ENCODE measurements around the gene GHRHR. TPM values are rescaled to one million over a fixed set of nuclear protein-coding genes. Genes with fewer than 3 reads are reported as not detected.

Gene GHRHR
- total RNA-seq, 1 donor from 2014 or later = 7.5 TPM

DNA sequence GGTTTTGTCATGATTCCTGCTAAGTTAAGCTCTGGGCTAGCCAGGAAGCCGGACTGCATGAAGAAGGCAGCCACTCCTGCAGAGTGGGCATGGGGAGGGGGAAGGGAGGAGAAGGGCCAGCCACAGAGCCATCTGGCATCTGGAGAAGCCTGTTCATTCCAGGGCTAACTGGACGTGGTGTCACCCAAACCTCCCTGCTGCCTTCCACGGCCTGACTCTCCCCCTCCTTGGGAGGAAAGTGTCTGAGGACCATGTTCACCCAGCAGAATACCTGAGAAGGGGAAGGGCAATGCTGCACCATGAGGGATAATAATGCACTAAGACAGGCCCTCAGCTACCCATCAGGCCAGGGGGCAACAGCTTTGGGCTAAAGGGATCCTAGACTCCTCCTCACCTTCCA, 36.7 kb upstream of the GHRHR start:
- peaks cover 11% of the 10 kb centered on the region for H3K4me1 Mint-ChIP-seq (ENCODE audit: unreplicated experiment)
- no peak overlapping the region for H3K27ac Mint-ChIP-seq (ENCODE audit: unreplicated experiment)
- H3K9me3 Mint-ChIP-seq (ENCODE audit: unreplicated experiment) = no peaks in the 10 kb centered on the region
- H3K27me3 Mint-ChIP-seq (ENCODE audit: unreplicated experiment) = peaks cover 8% of the 10 kb centered on the region
- DNase-seq (ENCODE audit: low spot score) = no peak
- TF ChIP-seq, protein P1, sequence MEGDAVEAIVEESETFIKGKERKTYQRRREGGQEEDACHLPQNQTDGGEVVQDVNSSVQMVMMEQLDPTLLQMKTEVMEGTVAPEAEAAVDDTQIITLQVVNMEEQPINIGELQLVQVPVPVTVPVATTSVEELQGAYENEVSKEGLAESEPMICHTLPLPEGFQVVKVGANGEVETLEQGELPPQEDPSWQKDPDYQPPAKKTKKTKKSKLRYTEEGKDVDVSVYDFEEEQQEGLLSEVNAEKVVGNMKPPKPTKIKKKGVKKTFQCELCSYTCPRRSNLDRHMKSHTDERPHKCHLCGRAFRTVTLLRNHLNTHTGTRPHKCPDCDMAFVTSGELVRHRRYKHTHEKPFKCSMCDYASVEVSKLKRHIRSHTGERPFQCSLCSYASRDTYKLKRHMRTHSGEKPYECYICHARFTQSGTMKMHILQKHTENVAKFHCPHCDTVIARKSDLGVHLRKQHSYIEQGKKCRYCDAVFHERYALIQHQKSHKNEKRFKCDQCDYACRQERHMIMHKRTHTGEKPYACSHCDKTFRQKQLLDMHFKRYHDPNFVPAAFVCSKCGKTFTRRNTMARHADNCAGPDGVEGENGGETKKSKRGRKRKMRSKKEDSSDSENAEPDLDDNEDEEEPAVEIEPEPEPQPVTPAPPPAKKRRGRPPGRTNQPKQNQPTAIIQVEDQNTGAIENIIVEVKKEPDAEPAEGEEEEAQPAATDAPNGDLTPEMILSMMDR (IDR thresholded peaks at IDR 0.05; ENCODE audit: unreplicated experiment) = no peak
- no peak overlapping the region for H3K4me3 Mint-ChIP-seq (ENCODE audit: unreplicated experiment)
- no peaks in the 10 kb centered on the region for H3K36me3 Mint-ChIP-seq (ENCODE audit: low read depth, unreplicated experiment)

DNA sequence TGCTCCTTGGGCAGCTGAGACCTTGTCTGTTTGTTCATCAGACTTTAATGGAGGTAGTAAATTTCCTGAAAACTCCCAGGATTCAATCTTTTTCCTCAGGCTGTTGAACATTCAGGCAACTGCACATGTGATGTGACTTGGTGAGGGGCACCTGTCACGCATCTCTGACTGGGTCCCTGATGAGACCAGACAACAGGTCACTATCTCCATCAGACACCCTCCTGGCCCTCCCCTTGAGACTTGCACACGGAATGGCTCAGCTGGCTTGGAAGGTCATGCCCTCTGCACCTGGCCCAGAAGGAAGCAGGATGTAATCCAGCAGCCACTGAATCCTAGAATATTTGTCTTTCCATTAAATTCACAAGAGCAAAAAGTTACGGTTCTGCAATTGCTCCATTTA, 36.2 kb upstream of the GHRHR start:
- no peak overlapping the region for H3K27ac Mint-ChIP-seq (ENCODE audit: unreplicated experiment)
- H3K36me3 Mint-ChIP-seq (ENCODE audit: low read depth, unreplicated experiment) = no peaks in the 10 kb centered on the region
- H3K4me3 Mint-ChIP-seq (ENCODE audit: unreplicated experiment) = no peak overlapping the region
- peaks cover 8% of the 10 kb centered on the region for H3K4me1 Mint-ChIP-seq (ENCODE audit: unreplicated experiment)
- DNase-seq (ENCODE audit: low spot score) = no peak
- H3K27me3 Mint-ChIP-seq (ENCODE audit: unreplicated experiment) = peaks cover 9% of the 10 kb centered on the region
- TF ChIP-seq, protein P1 (IDR thresholded peaks at IDR 0.05; ENCODE audit: unreplicated experiment) = no peak
- no peaks in the 10 kb centered on the region for H3K9me3 Mint-ChIP-seq (ENCODE audit: unreplicated experiment)

DNA sequence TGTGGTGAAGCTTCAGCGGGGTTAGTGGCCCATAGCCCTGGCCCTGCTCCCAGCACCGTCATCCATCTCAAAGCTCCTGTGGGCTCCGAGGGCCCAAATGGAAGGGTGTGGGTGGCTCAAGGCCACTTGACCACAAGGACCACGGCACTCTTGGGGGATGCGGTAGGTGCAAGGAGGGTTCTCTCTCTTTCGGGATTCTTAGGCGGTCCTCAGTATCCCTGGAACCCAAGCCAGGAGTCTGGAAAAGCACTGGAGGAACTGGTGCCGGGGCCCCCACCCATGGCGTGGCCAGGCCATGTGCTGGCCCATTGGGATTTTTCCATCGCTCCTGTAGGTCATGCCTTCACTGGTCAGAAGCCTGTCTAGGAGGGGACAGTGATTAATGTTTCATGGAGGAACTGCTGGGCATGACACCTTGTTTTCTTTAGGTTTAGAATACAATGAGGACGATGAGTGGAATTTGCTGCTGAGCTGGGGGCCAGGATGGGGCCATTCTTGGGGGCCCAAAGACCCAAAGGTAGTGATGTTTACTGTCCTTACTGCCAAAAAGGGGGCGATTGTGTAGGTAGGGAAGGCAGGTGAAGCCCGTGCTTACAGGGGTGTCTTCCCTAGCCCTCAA, 35.4 kb upstream of the GHRHR start:
- no peak for DNase-seq (ENCODE audit: low spot score)
- TF ChIP-seq, protein P1 (IDR thresholded peaks at IDR 0.05; ENCODE audit: unreplicated experiment) = no peak
- Mint-ChIP-seq H3K9me3 (ENCODE audit: unreplicated experiment) (no peaks in the 10 kb centered on the region), H3K36me3 (ENCODE audit: low read depth, unreplicated experiment) (no peaks in the 10 kb centered on the region), H3K27ac (ENCODE audit: unreplicated experiment) (no peak overlapping the region), H3K4me3 (ENCODE audit: unreplicated experiment) (no peak overlapping the region), H3K4me1 (ENCODE audit: unreplicated experiment) (peaks cover 4% of the 10 kb centered on the region), H3K27me3 (ENCODE audit: unreplicated experiment) (peaks cover 9% of the 10 kb centered on the region)

DNA sequence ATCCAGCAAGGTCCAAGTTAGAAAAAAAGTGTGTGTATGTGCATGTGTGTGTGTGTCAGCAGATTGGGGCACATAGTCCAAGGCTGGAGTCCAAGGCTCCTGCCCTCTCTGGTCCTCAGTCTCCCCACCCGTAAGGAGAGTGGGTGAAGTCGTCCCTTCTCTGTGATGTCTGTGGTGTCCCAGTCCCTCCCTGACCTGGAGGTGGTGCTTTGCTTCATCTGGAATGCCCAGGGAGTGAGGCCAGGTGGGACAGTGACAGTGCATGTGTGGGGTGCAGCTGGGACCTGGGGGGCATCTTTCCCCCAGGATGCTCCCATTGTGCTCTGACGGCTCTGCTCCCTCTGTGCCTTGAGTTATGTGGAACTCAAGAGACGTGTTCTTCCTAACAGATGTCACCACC, 34.1 kb upstream of the GHRHR start:
- H3K36me3 Mint-ChIP-seq (ENCODE audit: low read depth, unreplicated experiment) = no peaks in the 10 kb centered on the region
- TF ChIP-seq, protein P1 (IDR thresholded peaks at IDR 0.05; ENCODE audit: unreplicated experiment) = no peak
- peaks cover 4% of the 10 kb centered on the region for H3K4me1 Mint-ChIP-seq (ENCODE audit: unreplicated experiment)
- no peak for DNase-seq (ENCODE audit: low spot score)
- H3K9me3 Mint-ChIP-seq (ENCODE audit: unreplicated experiment) = no peaks in the 10 kb centered on the region
- H3K27me3 Mint-ChIP-seq (ENCODE audit: unreplicated experiment) = peaks cover 11% of the 10 kb centered on the region
- no peak overlapping the region for H3K27ac Mint-ChIP-seq (ENCODE audit: unreplicated experiment)
- H3K4me3 Mint-ChIP-seq (ENCODE audit: unreplicated experiment) = no peak overlapping the region

DNA sequence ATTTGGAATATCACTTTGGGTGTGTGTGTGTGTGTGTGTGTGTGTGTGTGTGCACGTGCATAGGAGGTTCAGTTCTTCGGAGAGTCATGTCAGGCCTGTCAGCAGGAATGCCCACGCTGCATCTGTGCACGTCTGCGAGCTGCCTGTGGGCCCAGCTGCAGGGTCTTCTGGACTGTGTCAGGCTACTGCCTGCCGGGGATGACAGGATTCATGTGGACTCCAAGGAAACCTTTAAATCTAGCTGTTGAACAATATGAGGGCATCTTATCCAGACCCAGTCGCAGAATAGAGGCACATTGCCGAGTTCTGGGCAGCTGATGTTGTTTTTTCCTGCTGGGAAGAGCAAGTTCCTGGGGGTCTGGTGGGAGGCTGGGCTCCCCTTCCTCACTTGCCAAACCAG, 33.1 kb upstream of the GHRHR start:
- peaks cover 11% of the 10 kb centered on the region for H3K27me3 Mint-ChIP-seq (ENCODE audit: unreplicated experiment)
- H3K27ac Mint-ChIP-seq (ENCODE audit: unreplicated experiment) = no peak overlapping the region
- H3K36me3 Mint-ChIP-seq (ENCODE audit: low read depth, unreplicated experiment) = no peaks in the 10 kb centered on the region
- TF ChIP-seq, protein P1 (IDR thresholded peaks at IDR 0.05; ENCODE audit: unreplicated experiment) = no peak
- H3K4me3 Mint-ChIP-seq (ENCODE audit: unreplicated experiment) = no peak overlapping the region
- DNase-seq (ENCODE audit: low spot score) = no peak
- no peaks in the 10 kb centered on the region for H3K9me3 Mint-ChIP-seq (ENCODE audit: unreplicated experiment)
- peaks cover 8% of the 10 kb centered on the region for H3K4me1 Mint-ChIP-seq (ENCODE audit: unreplicated experiment)

Measured in endothelial cell (in vitro differentiated cells).